Psoas muscle (tissue), 8 donors: ENCODE measurements around the gene RTN4R. TPM values are rescaled to one million over a fixed set of nuclear protein-coding genes. Genes with fewer than 3 reads are reported as not detected.

Source experiments
- ATAC-seq, 4 donors: fragments of 200-7000 bp; cut with Tn5 transposase; one replicate each; pipeline ENCODE4 v1.9.1; 2020; ENCODE audit warnings: moderate library complexity in 3 of 4, mild to moderate bottlenecking in 2 of 4
- DNase-seq, 2 donors: peaks; one replicate each; pipeline ENCODE4 v3.0.0-alpha.2; 2020
- H3K27ac ChIP-seq: fragments of 200-600 bp; one replicate; pipeline ENCODE4 v1.8.0; 2022
- H3K27me3 ChIP-seq, 3 donors: fragments of 200-600 bp in 1 of 3; one replicate each; pipeline versions ENCODE4 v1.6.1 to v1.8.0; 2013 to 2022; ENCODE audit warnings: low read length in 2 of 3, mild to moderate bottlenecking in 2 of 3, moderate library complexity in 1 of 3; ENCODE audit not compliant: insufficient read depth in 3 of 3
- H3K36me3 ChIP-seq, 2 donors: fragments of 200-600 bp in 1 of 2; one replicate each; pipeline versions ENCODE4 v1.6.1 to v1.8.0; 2013 to 2022; ENCODE audit warnings: low read depth in 1 of 2, mild to moderate bottlenecking in 1 of 2, moderate library complexity in 1 of 2; ENCODE audit not compliant: insufficient read depth in 1 of 2
- H3K4me1 ChIP-seq: fragments of 200-600 bp; one replicate; pipeline ENCODE4 v1.8.0; 2022
- H3K4me3 ChIP-seq: fragments of 200-600 bp; one replicate; pipeline ENCODE4 v1.8.0; 2022; ENCODE audit warnings: mild to moderate bottlenecking
- H3K9me3 ChIP-seq: fragments of 200-600 bp; one replicate; pipeline ENCODE4 v1.8.0; 2022
- WGBS, 3 donors: extraction: QIAGEN DNeasy Blood & Tissue Kit; methylation state at CpG; one replicate each; pipeline versions ENCODE4 v1.1.6 to v1.1.7; 2013; 5-methylcytosine and 5-hydroxymethylcytosine counted together
- intact Hi-C, 2 donors: fragments of 100-400 bp; cut with DNase I; formaldehyde crosslinking; loops; one replicate each; pipeline versions ENCODE4 v1.11.0 to v1.14.2; 2022
- polyA plus RNA-seq, 3 donors: library from polyadenylated mRNA; stranded (reverse); fragments of 200-250 nt; gene quantifications; one replicate each; pipeline ENCODE4 v1.2.3, GENCODE V29; 2013
- total RNA-seq, 4 donors: library from RNA; stranded (reverse); fragmentation: NEBNext Ultra II Directional in 2 of 4; extraction: Animal tissue kit (Norgen Biotek cat#: 25700) in 2 of 4; gene quantifications; one replicate each; pipeline versions ENCODE4 v1.2.1 to v1.2.4, GENCODE V29; 2021 to 2023
- TF ChIP-seq, protein P1 (sequence below): fragments of 200-600 bp; IDR thresholded peaks from one replicate; pipeline ENCODE4 v1.8.0; 2022; ENCODE audit warnings: antibody characterized with exemption
- donor health status: healthy with polysubstance abuse.
- donor health status: DM: no; HTN: no; CAD: no; lungs with moderate emphysema.
- donor health status: Bipolar disorder and iron deficiency.
- donor health status: healthy.
- donor health status: DM: yes; HTN: yes; CAD: no.
- donor health status: DM: no; HTN: no; CAD: no.
- donor health status: DM: no; HTN: no; CAD: no.
- donor health status: DM: yes; HTN: yes; CAD: no.

Gene RTN4R
- total and polyA plus RNA-seq, 7 donors, result 0.12 to 2.4 (median 0.36) TPM

DNA sequence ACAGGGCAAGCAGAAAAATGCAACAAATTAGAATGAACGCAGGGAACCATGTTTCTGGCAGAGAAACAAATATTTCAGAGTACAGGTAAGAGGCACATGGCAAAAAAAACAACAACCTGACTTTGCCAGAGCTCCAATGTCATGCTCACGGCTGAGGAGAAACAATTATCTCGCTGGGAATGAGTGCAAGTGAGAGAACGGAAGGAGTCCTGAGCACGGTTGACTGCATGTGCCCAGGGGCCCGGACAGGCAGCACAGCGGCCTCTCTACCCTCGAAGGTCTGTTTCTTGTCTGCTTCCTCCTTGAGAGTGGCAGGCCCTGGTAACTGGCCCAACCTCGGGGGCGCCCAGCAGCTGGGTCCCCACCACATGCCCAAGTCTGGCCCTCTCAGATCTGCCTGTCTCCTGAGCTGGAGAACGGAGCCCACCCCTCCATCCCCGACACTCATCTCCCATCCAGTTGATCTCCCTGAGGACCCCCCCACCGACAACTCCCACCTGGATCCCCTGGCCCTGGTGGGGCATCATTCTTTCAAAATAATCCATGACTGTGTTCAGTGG lies 24.6 kb upstream of the RTN4R start:
- H3K9me3 ChIP-seq, result no peaks in the 10 kb centered on the region
- ATAC-seq, result no peak
- H3K4me3 ChIP-seq, result no peak overlapping the region
- no peaks in the 10 kb centered on the region for H3K27me3 ChIP-seq
- no peak overlapping the region for H3K27ac ChIP-seq
- H3K36me3 ChIP-seq, result no peaks in the 10 kb centered on the region
- intact Hi-C loops, result no loop called here
- no peak for DNase-seq
- no peaks in the 10 kb centered on the region for H3K4me1 ChIP-seq
- TF ChIP-seq, protein P1, sequence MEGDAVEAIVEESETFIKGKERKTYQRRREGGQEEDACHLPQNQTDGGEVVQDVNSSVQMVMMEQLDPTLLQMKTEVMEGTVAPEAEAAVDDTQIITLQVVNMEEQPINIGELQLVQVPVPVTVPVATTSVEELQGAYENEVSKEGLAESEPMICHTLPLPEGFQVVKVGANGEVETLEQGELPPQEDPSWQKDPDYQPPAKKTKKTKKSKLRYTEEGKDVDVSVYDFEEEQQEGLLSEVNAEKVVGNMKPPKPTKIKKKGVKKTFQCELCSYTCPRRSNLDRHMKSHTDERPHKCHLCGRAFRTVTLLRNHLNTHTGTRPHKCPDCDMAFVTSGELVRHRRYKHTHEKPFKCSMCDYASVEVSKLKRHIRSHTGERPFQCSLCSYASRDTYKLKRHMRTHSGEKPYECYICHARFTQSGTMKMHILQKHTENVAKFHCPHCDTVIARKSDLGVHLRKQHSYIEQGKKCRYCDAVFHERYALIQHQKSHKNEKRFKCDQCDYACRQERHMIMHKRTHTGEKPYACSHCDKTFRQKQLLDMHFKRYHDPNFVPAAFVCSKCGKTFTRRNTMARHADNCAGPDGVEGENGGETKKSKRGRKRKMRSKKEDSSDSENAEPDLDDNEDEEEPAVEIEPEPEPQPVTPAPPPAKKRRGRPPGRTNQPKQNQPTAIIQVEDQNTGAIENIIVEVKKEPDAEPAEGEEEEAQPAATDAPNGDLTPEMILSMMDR, result no peak
- 50 to 64% (median 55%) methylated on average over 13 of the region's 13 CpGs for WGBS, 3 donors

DNA sequence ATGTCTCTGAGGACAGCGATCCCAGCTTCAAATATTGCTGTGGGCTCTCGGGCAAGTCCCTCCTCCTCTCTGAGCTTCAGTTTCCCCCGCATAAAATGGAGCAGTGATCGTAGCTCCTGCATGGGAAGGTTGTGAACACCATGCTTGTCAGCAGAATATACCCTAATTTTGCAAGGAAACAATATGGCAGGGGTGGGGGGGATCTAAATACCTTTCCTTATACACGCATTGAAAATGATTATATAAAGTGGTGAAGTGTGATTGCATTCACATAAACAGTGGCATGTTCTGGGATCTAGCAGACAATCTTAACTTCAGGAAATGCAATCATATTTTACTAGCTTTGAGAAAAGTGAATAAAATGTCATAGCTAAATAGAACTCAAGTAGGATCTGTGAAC lies 24.0 kb upstream of the RTN4R start:
- 62 to 71% (median 67%) methylated on average over 5 of the region's 5 CpGs for WGBS, 3 donors
- Histone ChIP-seq H3K9me3 (no peaks in the 10 kb centered on the region), H3K36me3 (no peaks in the 10 kb centered on the region), H3K4me3 (no peak overlapping the region), H3K27ac (no peak overlapping the region), H3K4me1 (no peaks in the 10 kb centered on the region), H3K27me3 (no peaks in the 10 kb centered on the region)
- intact Hi-C loops, result no loop called here
- ATAC-seq, result no peak
- no peak for DNase-seq
- TF ChIP-seq, protein P1, result no peak

DNA sequence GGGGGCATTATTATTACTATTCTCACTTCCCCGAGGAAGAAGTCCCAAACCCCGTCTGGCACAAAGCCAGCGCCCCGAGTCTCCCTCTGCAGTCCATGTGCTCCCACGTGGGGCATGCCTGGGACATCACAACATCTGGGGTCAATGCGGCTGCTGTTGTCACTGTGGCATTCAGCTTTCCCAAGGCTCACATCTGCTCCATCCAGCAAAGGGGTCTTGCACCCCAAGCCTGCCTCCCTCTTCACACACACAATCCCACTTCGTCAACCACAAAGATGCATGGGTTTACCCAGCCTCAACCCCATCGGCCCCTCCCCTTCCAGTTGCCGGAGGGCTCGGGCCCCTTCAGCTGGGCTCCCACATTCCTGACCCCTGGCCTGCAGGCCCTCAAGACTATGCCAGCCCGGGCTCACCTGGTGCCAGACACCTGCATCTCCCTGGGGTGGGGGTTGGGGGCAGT lies 23.5 kb upstream of the RTN4R start:
- no peak overlapping the region for H3K27ac ChIP-seq
- DNase-seq (no peak), ATAC-seq (no peak)
- TF ChIP-seq, protein P1, result no peak
- H3K4me3 ChIP-seq, result no peak overlapping the region
- no peaks in the 10 kb centered on the region for H3K36me3 ChIP-seq
- H3K9me3 ChIP-seq, result no peaks in the 10 kb centered on the region
- WGBS, 3 donors, result 40 to 57% (median 50%) methylated on average over 11 of the region's 11 CpGs
- no peaks in the 10 kb centered on the region for H3K4me1 ChIP-seq
- intact Hi-C loops, result no loop called here
- H3K27me3 ChIP-seq, result no peaks in the 10 kb centered on the region

DNA sequence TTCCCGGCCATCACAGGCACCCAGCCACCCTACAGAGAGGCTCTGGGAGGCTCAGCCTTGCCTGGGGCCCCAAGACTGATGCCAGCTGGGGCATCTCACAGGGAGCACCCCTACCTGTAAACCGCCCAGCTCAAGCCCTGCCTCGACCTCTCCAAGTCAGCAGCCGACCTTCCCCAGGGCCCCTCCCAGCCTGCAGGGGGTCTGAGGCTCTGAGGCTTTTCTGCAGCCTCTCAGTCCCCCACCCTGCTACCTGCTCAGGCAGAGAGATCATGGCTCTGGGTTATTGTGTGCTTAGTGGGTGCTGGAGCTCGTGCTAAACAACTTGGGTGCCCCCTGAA lies 23.1 kb upstream of the RTN4R start:
- Histone ChIP-seq H3K27me3 (no peaks in the 10 kb centered on the region), H3K27ac (no peak overlapping the region), H3K4me3 (no peak overlapping the region), H3K9me3 (no peaks in the 10 kb centered on the region), H3K4me1 (no peaks in the 10 kb centered on the region), H3K36me3 (no peaks in the 10 kb centered on the region)
- DNase-seq (no peak), ATAC-seq (no peak)
- 61 to 73% (median 68%) methylated on average over 5 of the region's 5 CpGs for WGBS, 3 donors
- TF ChIP-seq, protein P1, result no peak
- intact Hi-C loops, result no loop called here

DNA sequence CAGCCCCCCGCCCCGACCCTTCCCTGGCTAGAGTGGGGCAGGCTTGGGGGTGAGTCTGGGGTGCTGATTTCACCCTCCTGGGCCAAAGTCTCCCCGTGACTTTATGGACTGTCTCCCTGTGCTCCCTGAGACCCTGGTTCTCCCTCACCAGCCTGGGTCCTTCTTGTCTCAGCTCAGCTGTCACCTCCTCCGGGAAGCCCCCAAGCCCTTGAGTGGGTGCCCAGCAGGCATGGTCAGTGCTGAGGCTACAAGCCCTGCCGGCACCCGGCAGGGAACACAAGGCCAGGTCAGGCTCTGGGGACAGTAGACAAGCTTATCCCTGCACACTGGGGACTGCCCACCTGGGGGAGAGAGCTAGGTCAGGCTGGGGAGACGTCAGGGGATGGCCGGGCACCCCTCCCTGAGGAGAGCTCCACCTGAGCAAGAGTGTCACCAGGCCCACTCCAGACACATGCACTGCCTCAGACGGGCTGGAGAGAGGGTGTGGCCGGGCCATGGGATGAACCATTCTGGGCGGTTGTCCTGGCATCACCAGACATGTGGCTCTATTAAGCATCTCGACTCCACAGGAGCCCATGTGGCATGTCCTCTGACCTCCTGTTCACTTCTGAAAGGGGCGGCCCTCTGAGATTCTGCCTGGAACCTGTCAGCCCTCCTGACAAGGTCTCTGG lies 22.6 kb upstream of the RTN4R start:
- DNase-seq (no peak), ATAC-seq (no peak)
- TF ChIP-seq, protein P1, result no peak
- WGBS, 3 donors, result 67 to 80% (median 72%) methylated on average over 11 to 13 of the region's 13 CpGs
- Histone ChIP-seq H3K4me3 (no peak overlapping the region), H3K9me3 (no peaks in the 10 kb centered on the region), H3K27me3 (no peaks in the 10 kb centered on the region), H3K4me1 (no peaks in the 10 kb centered on the region), H3K36me3 (no peaks in the 10 kb centered on the region), H3K27ac (no peak overlapping the region)
- intact Hi-C loops, result no loop called here
